ENCODE measurements around the gene C1orf167.
A peak's percentile ranks its signal among the peaks of the same experiment; 100 is the strongest.
"Not testable (repeated sequence)": the region's sequence is repeated elsewhere in the genome, so short reads cannot be mapped to it uniquely, and the experiment has no call there.

The C1orf167 gene

GRCh38 chr1:11800756-11801433 is 38.9 kb downstream of the C1orf167 start:
- DNase-seq (ENCODE audit: low spot score) (peak; percentile 91), FAIRE-seq (peak; percentile 93)

GRCh38 chr1:11802616-11802972 is 40.6 kb downstream of the C1orf167 start:
- FAIRE-seq, result no peak
- no peak for DNase-seq (ENCODE audit: low spot score)

- DNase-seq (ENCODE audit: low spot score) (peak; percentile 85), FAIRE-seq (peak; percentile 85)
Measured at GRCh38 chr1:11802973-11803885, 41.2 kb downstream of the C1orf167 start.

GRCh38 chr1:11803924-11804665 is 42.1 kb downstream of the C1orf167 start:
- FAIRE-seq; DNase-seq (ENCODE audit: low spot score): not testable (repeated sequence)

GRCh38 chr1:11804666-11805421 is 42.9 kb downstream of the C1orf167 start:
- no peak for DNase-seq (ENCODE audit: low spot score)
- no peak for FAIRE-seq

- DNase-seq (ENCODE audit: low spot score) (peak; percentile 98), FAIRE-seq (peak; percentile 86)
Measured at GRCh38 chr1:11805422-11806306, 43.7 kb downstream of the C1orf167 start, which contains the start of the genes CLCN6 and MTHFR. Gene CLCN6, plus strand, starts transcription at chr1:11806191. Its CDS starts 72 bp downstream, at chr1:11806263. Gene MTHFR, minus strand, starts transcription at chr1:11805964. Its CDS starts 2,848 bp downstream, at chr1:11803116.

GRCh38 chr1:11806307-11806936 is 44.4 kb downstream of the C1orf167 start:
- FAIRE-seq (no peak), DNase-seq (ENCODE audit: low spot score) (no peak)

GRCh38 chr1:11807133-11807532 is 45.1 kb downstream of the C1orf167 start:
- no peak for DNase-seq (ENCODE audit: low spot score)
- FAIRE-seq, result no peak

GRCh38 chr1:11813021-11813420 is 51.0 kb downstream of the C1orf167 start:
- no peak for FAIRE-seq
- DNase-seq (ENCODE audit: low spot score), result no peak

GRCh38 chr1:11817192-11817591 is 55.2 kb downstream of the C1orf167 start:
- FAIRE-seq, result no peak
- no peak for DNase-seq (ENCODE audit: low spot score)

GRCh38 chr1:11822091-11822490 is 60.1 kb downstream of the C1orf167 start:
- DNase-seq (ENCODE audit: low spot score), result no peak
- FAIRE-seq, result no peak

- DNase-seq (ENCODE audit: low spot score) (no peak), FAIRE-seq (no peak)
Measured at GRCh38 chr1:11823366-11824137, 61.6 kb downstream of the C1orf167 start.

GRCh38 chr1:11825131-11825530 is 63.1 kb downstream of the C1orf167 start:
- FAIRE-seq (no peak), DNase-seq (ENCODE audit: low spot score) (no peak)

- DNase-seq (ENCODE audit: low spot score) (no peak), FAIRE-seq (no peak)
Measured at GRCh38 chr1:11826946-11827345, 65.0 kb downstream of the C1orf167 start.

GRCh38 chr1:11828511-11828910 is 66.5 kb downstream of the C1orf167 start:
- DNase-seq (ENCODE audit: low spot score) (no peak), FAIRE-seq (no peak)

GRCh38 chr1:11831945-11832725 is 70.1 kb downstream of the C1orf167 start:
- DNase-seq (ENCODE audit: low spot score), result no peak

GRCh38 chr1:11833497-11833896 is 71.5 kb downstream of the C1orf167 start:
- FAIRE-seq (no peak), DNase-seq (ENCODE audit: low spot score) (no peak)

More at GRCh38 chr1:11831945-11832725, 70.1 kb downstream of the C1orf167 start:
- no peak for FAIRE-seq

GRCh38 chr1:11833900-11834299 is 71.9 kb downstream of the C1orf167 start:
- FAIRE-seq (no peak), DNase-seq (ENCODE audit: low spot score) (no peak)

All from RCC 7860 (cell line).